Sigmoid colon (tissue), 7 donors: ENCODE results near the gene FBXO17. TPM values are rescaled to one million over a fixed set of nuclear protein-coding genes. Genes with fewer than 3 reads are reported as not detected.
"Not testable (repeated sequence)": the region's sequence is repeated elsewhere in the genome, so short reads cannot be mapped to it uniquely, and the experiment has no call there.

Source experiments
- DNase-seq: peaks from one replicate; pipeline ENCODE4 v3.0.0-alpha.2; 2019
- H3K27ac ChIP-seq, 4 donors: fragments of 200-600 bp; sonication (generic); one replicate each; pipeline ENCODE4 v1.5.1; 2016 to 2019; ENCODE audit warnings: mild to moderate bottlenecking in 1 of 4
- H3K27me3 ChIP-seq, 3 donors: fragments of 200-600 bp; sonication (generic); one replicate each; pipeline ENCODE4 v1.5.1; 2019; ENCODE audit warnings: mild to moderate bottlenecking in 1 of 3
- H3K36me3 ChIP-seq, 4 donors: fragments of 200-600 bp; sonication (generic); one replicate each; pipeline ENCODE4 v1.5.1; 2016 to 2019
- H3K4me1 ChIP-seq, 4 donors: fragments of 200-600 bp; sonication (generic); one replicate each; pipeline ENCODE4 v1.5.1; 2017 to 2019
- H3K4me3 ChIP-seq, 4 donors: fragments of 200-600 bp; sonication (generic); one replicate each; pipeline ENCODE4 v1.5.1; 2017 to 2019; ENCODE audit warnings: mild to moderate bottlenecking in 2 of 4, moderate library complexity in 1 of 4
- H3K9me3 ChIP-seq, 4 donors: fragments of 200-600 bp in 3 of 4; sonication (generic) in 3 of 4; one replicate each; pipeline versions ENCODE4 v1.5.1 to v1.6.1; 2013 to 2019
- CTCF ChIP-seq, 4 experiments: fragments of 450-650 bp in 3 of 4; fragments of 200-600 bp in 1 of 4; IDR thresholded peaks; one replicate each; pipeline ENCODE4 v1.5.1; 2016 to 2019; ENCODE audit warnings: antibody characterized with exemption in 4 of 4, mild to moderate bottlenecking in 3 of 4, moderate library complexity in 2 of 4
- EP300 ChIP-seq, 4 donors: sonication (generic); formaldehyde crosslinking; IDR thresholded peaks; one replicate each; pipeline ENCODE4 v1.6.1; 2017; ENCODE audit warnings: antibody characterized with exemption in 4 of 4
- POLR2A ChIP-seq, 2 donors: fragments of 450-650 bp; IDR thresholded peaks; one replicate each; pipeline ENCODE4 v1.6.1; 2016; ENCODE audit warnings: antibody characterized with exemption in 2 of 2, mild to moderate bottlenecking in 2 of 2, moderate library complexity in 2 of 2
- POLR2AphosphoS5 ChIP-seq, 4 donors: sonication (generic); formaldehyde crosslinking; IDR thresholded peaks; one replicate each; pipeline ENCODE4 v1.6.1; 2017; ENCODE audit warnings: antibody characterized with exemption in 4 of 4
- WGBS, 2 donors: extraction: QIAGEN DNeasy Blood & Tissue Kit; methylation state at CpG; one replicate each; pipeline ENCODE4 v1.1.7; 2013; 5-methylcytosine and 5-hydroxymethylcytosine counted together
- intact Hi-C: fragments of 100-400 bp; cut with DNase I; formaldehyde crosslinking; loops from one replicate; pipeline ENCODE4 v1.15.1; 2023
- polyA plus RNA-seq, 3 donors: library from polyadenylated mRNA; stranded (reverse); fragments of 200-250 nt; gene quantifications; one replicate each; pipeline ENCODE4 v1.2.3, GENCODE V29; 2013
- total RNA-seq, 4 donors: library from RNA; depleted of rRNA; stranded (reverse); fragments of >200 nt; gene quantifications; one replicate each; pipeline ENCODE4 v1.1.0, GENCODE V29; 2016
- donor health status: healthy with polysubstance abuse.
- donor health status: Bipolar disorder and iron deficiency.
- donor health status: healthy.

Gene FBXO17
- total and polyA plus RNA-seq, 7 donors: 1.6 to 28.6 (median 20.3) TPM

GRCh38 chr19:38975861-38976271 lies 324 bp upstream of the FBXO17 start:
- no peak for DNase-seq
- H3K36me3 ChIP-seq: no peaks in the 10 kb centered on the region
- WGBS, 2 donors: 5 to 15% methylated on average over 22 of the region's 22 CpGs
- H3K4me1 ChIP-seq: peaks cover 0 to 24% (median 21%) of the 10 kb centered on the region in 4 donors
- peak overlapping the region; percentile 85 to 96 (median 90) for H3K27ac ChIP-seq
- H3K9me3 ChIP-seq: no peaks in the 10 kb centered on the region
- H3K4me3 ChIP-seq: peak overlapping the region; percentile 56 to 68 (median 64)
- H3K27me3 ChIP-seq: no peaks in the 10 kb centered on the region
- intact Hi-C loops: loop anchor here (2.0 kb wide), 1 partner anchor 13 kb away; no protein-coding TSS in a partner anchor
- no peak for TF ChIP-seq EP300 (IDR thresholded peaks at IDR 0.05)
- TF ChIP-seq POLR2AphosphoS5 (IDR thresholded peaks at IDR 0.05): no peak
- TF ChIP-seq POLR2A (IDR thresholded peaks at IDR 0.05): no peak
- TF ChIP-seq CTCF (IDR thresholded peaks at IDR 0.05): no peak

- H3K27me3 ChIP-seq: no peaks in the 10 kb centered on the region
- 54 to 63% methylated on average over 19 of the region's 19 CpGs for WGBS, 2 donors
- H3K9me3 ChIP-seq: no peaks in the 10 kb centered on the region
- H3K36me3 ChIP-seq: no peaks in the 10 kb centered on the region
- peak overlapping the region; percentile 85 to 96 (median 90) for H3K27ac ChIP-seq
- TF ChIP-seq EP300 (IDR thresholded peaks at IDR 0.05) (no peak), POLR2A (IDR thresholded peaks at IDR 0.05) (no peak), CTCF (IDR thresholded peaks at IDR 0.05) (no peak), POLR2AphosphoS5 (IDR thresholded peaks at IDR 0.05) (no peak)
- intact Hi-C loops: no loop called here
- DNase-seq: no peak
- H3K4me1 ChIP-seq: peaks cover 0 to 24% (median 21%) of the 10 kb centered on the region in 4 donors
- peak overlapping the region; percentile 56 to 68 (median 64) for H3K4me3 ChIP-seq
Observed at GRCh38 chr19:38974624-38975213, 823 bp downstream of the FBXO17 start.

GRCh38 chr19:38971672-38972071 lies 3.9 kb downstream of the FBXO17 start:
- 81 to 88% methylated on average over 2 of the region's 2 CpGs for WGBS, 2 donors
- intact Hi-C loops: no loop called here
- TF ChIP-seq CTCF (IDR thresholded peaks at IDR 0.05) (no peak), EP300 (IDR thresholded peaks at IDR 0.05) (no peak), POLR2AphosphoS5 (IDR thresholded peaks at IDR 0.05) (no peak), POLR2A (IDR thresholded peaks at IDR 0.05) (no peak)
- Histone ChIP-seq H3K4me3 (no peak overlapping the region), H3K27me3 (no peaks in the 10 kb centered on the region), H3K27ac (no peak overlapping the region), H3K4me1 (peaks cover 0 to 21% (median 18%) of the 10 kb centered on the region in 4 donors), H3K36me3 (peaks cover 0 to 7% (median under 1%) of the 10 kb centered on the region in 4 donors), H3K9me3 (no peaks in the 10 kb centered on the region)
- DNase-seq: no peak

- intact Hi-C loops: no loop called here
- WGBS, 2 donors: 77 to 86% methylated on average over 12 of the region's 12 CpGs
Observed at GRCh38 chr19:38970664-38971532, 4.6 kb downstream of the FBXO17 start.

GRCh38 chr19:38966149-38966548 lies 9.4 kb downstream of the FBXO17 start:
- H3K27me3 ChIP-seq, H3K9me3 ChIP-seq, H3K27ac ChIP-seq, H3K4me1 ChIP-seq, DNase-seq, intact Hi-C loops, H3K4me3 ChIP-seq: not testable (repeated sequence)
- 91 to 96% methylated on average over 5 of the region's 5 CpGs for WGBS, 2 donors
- H3K36me3 ChIP-seq: peaks cover 0 to 12% (median 3%) of the 10 kb centered on the region in 4 donors

More at GRCh38 chr19:38970664-38971532, 4.6 kb downstream of the FBXO17 start:
- H3K27ac ChIP-seq: no peak overlapping the region
- no peak overlapping the region for H3K4me3 ChIP-seq
- DNase-seq: no peak
- H3K36me3 ChIP-seq: peaks cover 0 to 7% (median 3%) of the 10 kb centered on the region in 4 donors
- no peak for TF ChIP-seq POLR2AphosphoS5 (IDR thresholded peaks at IDR 0.05)
- no peak for TF ChIP-seq POLR2A (IDR thresholded peaks at IDR 0.05)
- TF ChIP-seq CTCF (IDR thresholded peaks at IDR 0.05): no peak
- no peak for TF ChIP-seq EP300 (IDR thresholded peaks at IDR 0.05)
- H3K9me3 ChIP-seq: no peaks in the 10 kb centered on the region
- no peaks in the 10 kb centered on the region for H3K27me3 ChIP-seq
- peaks cover 0 to 13% (median 11%) of the 10 kb centered on the region in 4 donors for H3K4me1 ChIP-seq
